ENCODE measurements around the gene OR8I2. TPM values are rescaled to one million over a fixed set of nuclear protein-coding genes. Genes with fewer than 3 reads are reported as not detected.
A peak's percentile ranks its signal among the peaks of the same experiment; 100 is the strongest.

Gene OR8I2
- total and polyA plus RNA-seq, 9 of the 15 experiments (the other 6 are each of a cell fraction or from before 2014, with no cell fraction given) = not detected

GRCh38 chr11:56048480-56048879 is 44.6 kb upstream of the OR8I2 start:
- H3K9ac ChIP-seq (ENCODE audit: insufficient read depth in 1 of 2, low read depth in 2 of 2, low read length in 2 of 2) = no peak overlapping the region
- WGBS (ENCODE audit: insufficient coverage, low coverage, missing lambda C conversion rate) = 2% methylated on average over 4 of the region's 4 CpGs
- no peaks in the 10 kb centered on the region for H4K20me1 ChIP-seq (replicated peaks; ENCODE audit: control insufficient read depth, insufficient read depth, low read length)
- POLR2A ChIA-PET = no interaction called here
- no peaks in the 10 kb centered on the region for H3K79me2 ChIP-seq (ENCODE audit: control insufficient read depth, insufficient read depth, low read length)
- no peak overlapping the region for H3K27ac ChIP-seq (ENCODE audit: extremely low read depth, low read depth, low read length)
- H3K27me3 ChIP-seq (ENCODE audit: control insufficient read depth in 2 of 2, insufficient read depth in 2 of 2, low read length in 2 of 2) = no peaks in the 10 kb centered on the region
- no peak overlapping the region for H3K4me2 ChIP-seq (ENCODE audit: insufficient read depth, low read length)
- peak; percentile 91 for TF ChIP-seq DACH1 (IDR thresholded peaks at IDR 0.05; ENCODE audit: partially characterized antibody)
- no peak for TF ChIP-seq ZNF778 (CRISPR knock-in tag; IDR thresholded peaks at IDR 0.05)
- in situ Hi-C loops (cut with MboI) (no loop called here), intact Hi-C loops (cut with micrococcal nuclease) (no loop called here)
- H3K9me1 ChIP-seq (ENCODE audit: control insufficient read depth, insufficient read depth, low read length) = no peaks in the 10 kb centered on the region
- DNase-seq (ENCODE audit: extremely low read depth in 1 of 4, low spot score in 3 of 4) (no peak), ATAC-seq (no peak), FAIRE-seq (no peak)
- H2AFZ ChIP-seq (ENCODE audit: low read depth, low read length) = no peak overlapping the region
- CTCF ChIA-PET (ENCODE audit: low intra/inter-chr PET ratio) = no interaction called here
- H3K4me1 ChIP-seq (replicated peaks in 1 of 2; ENCODE audit: control insufficient read depth in 2 of 2, insufficient read depth in 2 of 2, low read length in 2 of 2) = no peaks in the 10 kb centered on the region
- H3K36me3 ChIP-seq (ENCODE audit: control insufficient read depth, insufficient read depth, low read length) = no peaks in the 10 kb centered on the region
- no peak overlapping the region for H3K4me3 ChIP-seq
- no TSS peak for BruUV-seq (replicated peaks)
- no peaks in the 10 kb centered on the region; the same call in 1 of the 2 replicates for H3K9me3 ChIP-seq (replicated peaks; ENCODE audit: control insufficient read depth, insufficient read depth, low read depth, low read length)

GRCh38 chr11:56049487-56049886 is 43.6 kb upstream of the OR8I2 start:
- ChIA-PET CTCF (ENCODE audit: low intra/inter-chr PET ratio) (no interaction called here), POLR2A (no interaction called here)
- Histone ChIP-seq H3K27me3 (ENCODE audit: control insufficient read depth in 2 of 2, insufficient read depth in 2 of 2, low read length in 2 of 2) (no peaks in the 10 kb centered on the region), H3K9me3 (replicated peaks; ENCODE audit: control insufficient read depth, insufficient read depth, low read depth, low read length) (no peaks in the 10 kb centered on the region; the same call in none of the 2 replicates), H3K9ac (ENCODE audit: insufficient read depth in 1 of 2, low read depth in 2 of 2, low read length in 2 of 2) (no peak overlapping the region), H3K27ac (ENCODE audit: extremely low read depth, low read depth, low read length) (no peak overlapping the region), H4K20me1 (replicated peaks; ENCODE audit: control insufficient read depth, insufficient read depth, low read length) (no peaks in the 10 kb centered on the region), H3K4me3 (no peak overlapping the region), H2AFZ (ENCODE audit: low read depth, low read length) (no peak overlapping the region), H3K36me3 (ENCODE audit: control insufficient read depth, insufficient read depth, low read length) (no peaks in the 10 kb centered on the region), H3K9me1 (ENCODE audit: control insufficient read depth, insufficient read depth, low read length) (no peaks in the 10 kb centered on the region), H3K4me2 (ENCODE audit: insufficient read depth, low read length) (no peak overlapping the region), H3K79me2 (ENCODE audit: control insufficient read depth, insufficient read depth, low read length) (no peaks in the 10 kb centered on the region), H3K4me1 (replicated peaks in 1 of 2; ENCODE audit: control insufficient read depth in 2 of 2, insufficient read depth in 2 of 2, low read length in 2 of 2) (no peaks in the 10 kb centered on the region)
- FAIRE-seq = no peak
- ATAC-seq = no peak
- no TSS peak for BruUV-seq (replicated peaks)
- WGBS (ENCODE audit: insufficient coverage, low coverage, missing lambda C conversion rate) = 0% methylated on average over 2 of the region's 2 CpGs
- no peak for DNase-seq (ENCODE audit: extremely low read depth in 1 of 4, low spot score in 3 of 4)
- in situ Hi-C loops (cut with MboI) (no loop called here), intact Hi-C loops (cut with micrococcal nuclease) (no loop called here)
- TF ChIP-seq SIX5 (IDR thresholded peaks at IDR 0.05; ENCODE audit: borderline replicate concordance in 1 of 2, insufficient read depth in 1 of 2, low read depth in 1 of 2, low read length in 2 of 2) (no peak), ZNF282 (CRISPR knock-in tag; IDR thresholded peaks at IDR 0.05) (no peak), CUX1 (CRISPR knock-in tag; IDR thresholded peaks at IDR 0.05) (no peak), ZNF263 (CRISPR knock-in tag; IDR thresholded peaks at IDR 0.05; ENCODE audit: borderline replicate concordance) (no peak), SP2 (IDR thresholded peaks at IDR 0.05; ENCODE audit: extremely low read depth, low read depth, low read length, poor library complexity, severe bottlenecking) (no peak), THRAP3 (IDR thresholded peaks at IDR 0.05; ENCODE audit: borderline replicate concordance) (no peak)
- TF ChIP-seq, protein P1, sequence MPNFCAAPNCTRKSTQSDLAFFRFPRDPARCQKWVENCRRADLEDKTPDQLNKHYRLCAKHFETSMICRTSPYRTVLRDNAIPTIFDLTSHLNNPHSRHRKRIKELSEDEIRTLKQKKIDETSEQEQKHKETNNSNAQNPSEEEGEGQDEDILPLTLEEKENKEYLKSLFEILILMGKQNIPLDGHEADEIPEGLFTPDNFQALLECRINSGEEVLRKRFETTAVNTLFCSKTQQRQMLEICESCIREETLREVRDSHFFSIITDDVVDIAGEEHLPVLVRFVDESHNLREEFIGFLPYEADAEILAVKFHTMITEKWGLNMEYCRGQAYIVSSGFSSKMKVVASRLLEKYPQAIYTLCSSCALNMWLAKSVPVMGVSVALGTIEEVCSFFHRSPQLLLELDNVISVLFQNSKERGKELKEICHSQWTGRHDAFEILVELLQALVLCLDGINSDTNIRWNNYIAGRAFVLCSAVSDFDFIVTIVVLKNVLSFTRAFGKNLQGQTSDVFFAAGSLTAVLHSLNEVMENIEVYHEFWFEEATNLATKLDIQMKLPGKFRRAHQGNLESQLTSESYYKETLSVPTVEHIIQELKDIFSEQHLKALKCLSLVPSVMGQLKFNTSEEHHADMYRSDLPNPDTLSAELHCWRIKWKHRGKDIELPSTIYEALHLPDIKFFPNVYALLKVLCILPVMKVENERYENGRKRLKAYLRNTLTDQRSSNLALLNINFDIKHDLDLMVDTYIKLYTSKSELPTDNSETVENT (CRISPR knock-in tag; IDR thresholded peaks at IDR 0.05) = no peak
